Calu3 (cell line): ENCODE measurements around the gene CALML4. TPM values are rescaled to one million over a fixed set of nuclear protein-coding genes. Genes with fewer than 3 reads are reported as not detected.
"Not testable (repeated sequence)": the region's sequence is repeated elsewhere in the genome, so short reads cannot be mapped to it uniquely, and the experiment has no call there.

ENCODE experiments used
- BruUV-seq: library from RNA; stranded (reverse); fragments of 400-500 nt; replicated peaks from 2 replicates; lab custom pipeline; 2021; lab: Mats Ljungman, UMichigan
- CTCF ChIA-PET: fragments of 300-600 bp; sonication (Branson Sonifier 250); formaldehyde crosslinking; loops from one replicate; lab custom pipeline; 2022; ENCODE audit warnings: antibody characterized with exemption; lab: Charles Lee
- DNase-seq: peaks from one replicate; pipeline ENCODE4 v3.0.0; 2022
- H3K27ac Mint-ChIP-seq: one replicate; pipeline ENCODE4 v1.8.0; 2022; ENCODE audit warnings: mixed read lengths; ENCODE audit not compliant: unreplicated experiment
- H3K27me3 Mint-ChIP-seq: one replicate; pipeline ENCODE4 v1.8.0; 2022; ENCODE audit warnings: mixed read lengths; ENCODE audit not compliant: unreplicated experiment
- H3K36me3 Mint-ChIP-seq: one replicate; pipeline ENCODE4 v1.8.0; 2022; ENCODE audit warnings: mild to moderate bottlenecking, moderate library complexity, mixed read lengths; ENCODE audit not compliant: insufficient read depth, unreplicated experiment
- H3K4me1 Mint-ChIP-seq: one replicate; pipeline ENCODE4 v1.8.0; 2022; ENCODE audit warnings: mild to moderate bottlenecking, low read depth, mixed read lengths; ENCODE audit not compliant: unreplicated experiment
- H3K4me3 Mint-ChIP-seq: one replicate; pipeline ENCODE4 v1.8.0; 2022; ENCODE audit warnings: mild to moderate bottlenecking, low read depth, moderate library complexity, mixed read lengths; ENCODE audit not compliant: unreplicated experiment
- H3K9me3 Mint-ChIP-seq: one replicate; pipeline ENCODE4 v1.8.0; 2022; ENCODE audit warnings: low read depth, mixed read lengths; ENCODE audit not compliant: unreplicated experiment
- intact Hi-C: fragments of 100-400 bp; cut with micrococcal nuclease; formaldehyde crosslinking; loops from one replicate; pipeline ENCODE4 v1.10.0; 2022; ENCODE audit not compliant: unreplicated experiment
- total RNA-seq: library from RNA; stranded (reverse); gene quantifications from 2 replicates; pipeline ENCODE4 v1.2.3, GENCODE V29; 2022
- TF ChIP-seq, protein P1 (sequence below): fragments of 200-600 bp; IDR thresholded peaks from one replicate; pipeline ENCODE4 v1.8.0; 2022; ENCODE audit warnings: antibody characterized with exemption; ENCODE audit not compliant: unreplicated experiment

The CALML4 gene
- total RNA-seq, 1 experiment from 2014 or later, result 24.1 TPM

DNA sequence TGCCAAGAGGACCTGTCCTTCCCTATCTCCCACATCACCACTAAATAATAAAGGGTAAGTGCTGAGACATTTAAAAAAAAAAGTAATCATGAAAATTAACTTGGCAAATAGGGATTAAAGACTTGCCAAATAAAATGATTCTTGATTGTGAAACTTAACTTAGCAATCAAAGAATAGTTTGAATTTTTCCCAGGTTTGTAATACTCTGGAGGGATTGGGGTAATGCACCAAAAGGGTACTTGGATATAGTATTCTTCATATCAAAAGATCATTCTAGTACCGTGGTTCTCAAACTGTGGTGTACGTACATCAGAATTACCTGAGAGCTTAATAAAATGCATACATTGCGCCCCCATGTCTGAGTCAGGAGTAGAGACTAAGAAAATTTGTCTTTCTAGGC, 28.5 kb downstream of the CALML4 start:
- Mint-ChIP-seq H3K27me3 (no peaks in the 10 kb centered on the region), H3K4me3 (no peak overlapping the region), H3K36me3 (peaks cover 32% of the 10 kb centered on the region), H3K27ac (no peak overlapping the region), H3K9me3 (no peaks in the 10 kb centered on the region), H3K4me1 (no peaks in the 10 kb centered on the region)
- no peak for DNase-seq
- CTCF ChIA-PET, result interaction anchor here (0.5 kb wide), 1 partner anchor 784 kb away, joined by 5 read pairs; no protein-coding TSS in a partner anchor
- BruUV-seq, result no TSS peak
- intact Hi-C loops, result no loop called here
- TF ChIP-seq, protein P1, sequence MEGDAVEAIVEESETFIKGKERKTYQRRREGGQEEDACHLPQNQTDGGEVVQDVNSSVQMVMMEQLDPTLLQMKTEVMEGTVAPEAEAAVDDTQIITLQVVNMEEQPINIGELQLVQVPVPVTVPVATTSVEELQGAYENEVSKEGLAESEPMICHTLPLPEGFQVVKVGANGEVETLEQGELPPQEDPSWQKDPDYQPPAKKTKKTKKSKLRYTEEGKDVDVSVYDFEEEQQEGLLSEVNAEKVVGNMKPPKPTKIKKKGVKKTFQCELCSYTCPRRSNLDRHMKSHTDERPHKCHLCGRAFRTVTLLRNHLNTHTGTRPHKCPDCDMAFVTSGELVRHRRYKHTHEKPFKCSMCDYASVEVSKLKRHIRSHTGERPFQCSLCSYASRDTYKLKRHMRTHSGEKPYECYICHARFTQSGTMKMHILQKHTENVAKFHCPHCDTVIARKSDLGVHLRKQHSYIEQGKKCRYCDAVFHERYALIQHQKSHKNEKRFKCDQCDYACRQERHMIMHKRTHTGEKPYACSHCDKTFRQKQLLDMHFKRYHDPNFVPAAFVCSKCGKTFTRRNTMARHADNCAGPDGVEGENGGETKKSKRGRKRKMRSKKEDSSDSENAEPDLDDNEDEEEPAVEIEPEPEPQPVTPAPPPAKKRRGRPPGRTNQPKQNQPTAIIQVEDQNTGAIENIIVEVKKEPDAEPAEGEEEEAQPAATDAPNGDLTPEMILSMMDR, result no peak

DNA sequence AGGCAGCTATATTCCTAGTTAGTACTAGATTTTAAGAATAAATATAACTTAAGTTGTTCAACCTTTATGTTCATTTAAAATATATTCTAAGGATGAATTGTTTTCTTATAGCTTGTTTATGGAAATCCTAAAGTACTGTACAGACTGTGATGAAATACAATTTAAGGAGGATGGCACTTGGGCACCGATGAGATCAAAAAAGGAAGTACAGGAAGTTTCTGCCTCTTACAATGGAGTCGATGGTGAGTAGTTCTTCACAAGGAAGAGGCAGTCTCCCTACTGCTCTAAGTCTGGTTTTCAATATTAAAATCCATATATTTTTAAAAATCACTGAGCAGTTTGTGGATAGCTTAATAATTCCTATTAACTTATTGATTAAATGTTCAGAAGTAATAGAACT, 29.6 kb downstream of the CALML4 start:
- H3K27ac Mint-ChIP-seq, result no peak overlapping the region
- peaks cover 30% of the 10 kb centered on the region for H3K36me3 Mint-ChIP-seq
- intact Hi-C loops, result no loop called here
- no peaks in the 10 kb centered on the region for H3K9me3 Mint-ChIP-seq
- BruUV-seq, result no TSS peak
- no peaks in the 10 kb centered on the region for H3K27me3 Mint-ChIP-seq
- DNase-seq, result no peak
- H3K4me1 Mint-ChIP-seq, result no peaks in the 10 kb centered on the region
- TF ChIP-seq, protein P1, result no peak
- no peak overlapping the region for H3K4me3 Mint-ChIP-seq
- CTCF ChIA-PET, result no interaction called here

DNA sequence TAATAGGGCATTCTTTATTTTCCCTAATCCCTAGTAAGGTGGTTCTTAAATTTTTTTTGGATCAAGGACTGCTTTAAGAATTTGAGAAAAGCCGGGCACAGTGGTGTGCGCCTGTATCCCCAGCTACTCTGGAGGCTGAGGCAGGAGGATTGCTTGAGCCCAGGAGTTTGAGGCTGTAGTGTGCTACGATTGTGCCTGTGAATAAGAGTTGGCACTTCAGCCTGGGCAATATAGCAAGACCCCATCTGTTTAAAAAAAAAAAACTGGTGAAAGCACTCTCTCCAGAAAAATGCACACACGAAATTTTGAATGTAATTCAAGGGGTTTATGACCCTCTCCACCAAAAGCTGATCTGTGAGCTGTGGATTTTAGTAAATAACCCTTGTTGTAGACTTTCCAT, 32.0 kb downstream of the CALML4 start:
- H3K27ac Mint-ChIP-seq, result no peak overlapping the region
- CTCF ChIA-PET, result no interaction called here
- no peak overlapping the region for H3K4me3 Mint-ChIP-seq
- H3K9me3 Mint-ChIP-seq, result no peaks in the 10 kb centered on the region
- H3K27me3 Mint-ChIP-seq, result no peaks in the 10 kb centered on the region
- BruUV-seq, result no TSS peak
- peaks cover 22% of the 10 kb centered on the region for H3K36me3 Mint-ChIP-seq
- H3K4me1 Mint-ChIP-seq, result no peaks in the 10 kb centered on the region
- no peak for DNase-seq
- intact Hi-C loops, result no loop called here
- TF ChIP-seq, protein P1, result no peak

DNA sequence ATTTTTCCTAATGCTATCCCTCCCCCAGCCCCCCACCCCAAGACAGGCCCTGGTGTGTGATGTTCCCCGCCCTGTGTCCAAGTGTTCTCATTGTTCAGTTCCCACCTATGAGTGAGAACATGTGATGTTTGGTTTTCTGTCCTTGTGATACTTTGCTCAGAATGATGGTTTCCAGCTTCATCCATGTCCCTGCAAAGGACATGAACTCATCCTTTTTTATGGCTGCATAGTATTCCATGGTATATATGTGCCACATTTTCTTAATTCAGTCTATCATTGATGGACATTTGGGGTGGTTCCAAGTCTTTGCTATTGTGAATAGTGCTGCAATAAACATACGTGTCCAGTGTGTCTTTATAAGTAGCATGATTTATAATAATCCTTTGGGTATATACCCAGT, 33.1 kb downstream of the CALML4 start:
- DNase-seq, CTCF ChIA-PET, H3K4me1 Mint-ChIP-seq, H3K4me3 Mint-ChIP-seq, H3K27ac Mint-ChIP-seq, H3K9me3 Mint-ChIP-seq, intact Hi-C loops, BruUV-seq, H3K27me3 Mint-ChIP-seq: not testable (repeated sequence)
- peaks cover 11% of the 10 kb centered on the region for H3K36me3 Mint-ChIP-seq

DNA sequence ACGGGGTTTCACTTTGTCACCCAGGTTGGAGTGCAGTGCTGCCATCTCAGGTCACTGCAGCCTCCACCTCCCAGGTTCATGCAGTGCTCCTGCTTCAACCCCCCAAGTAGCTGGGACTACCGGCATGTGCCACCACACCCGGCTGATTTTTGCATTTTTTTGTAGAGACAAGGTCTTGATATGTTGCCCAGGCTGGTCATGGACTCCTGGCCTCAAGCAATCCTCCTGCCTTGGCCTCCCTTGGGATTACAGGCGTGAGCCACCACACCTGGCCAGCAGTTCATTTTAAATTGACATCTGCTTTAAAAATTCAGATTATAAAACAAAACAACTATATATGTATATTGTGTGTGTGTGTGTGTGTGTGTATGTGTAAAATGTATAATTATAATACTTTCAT, 38.3 kb downstream of the CALML4 start:
- DNase-seq, result no peak
- no TSS peak for BruUV-seq
- Mint-ChIP-seq H3K9me3 (no peaks in the 10 kb centered on the region), H3K27me3 (no peaks in the 10 kb centered on the region), H3K27ac (no peak overlapping the region), H3K4me1 (no peaks in the 10 kb centered on the region), H3K4me3 (no peak overlapping the region), H3K36me3 (peaks cover 10% of the 10 kb centered on the region)
- TF ChIP-seq, protein P1, result no peak
- intact Hi-C loops, result no loop called here
- CTCF ChIA-PET, result no interaction called here
